WTC11 (cell line): Measurements from ENCODE around the gene SGIP1. TPM values are rescaled to one million over a fixed set of nuclear protein-coding genes. Genes with fewer than 3 reads are reported as not detected.
"Not testable (repeated sequence)": the region's sequence is repeated elsewhere in the genome, so short reads cannot be mapped to it uniquely, and the experiment has no call there.

Experiments used
- ATAC-seq: fragments of 200-7000 bp; cut with Tn5 transposase; 2 replicates; pipeline ENCODE4 v1.10.0; 2021; ENCODE audit warnings: mild to moderate bottlenecking, moderate library complexity
- CTCF ChIA-PET: fragments of 300-600 bp; sonication (Branson Sonifier 250); formaldehyde crosslinking; loops from one replicate; lab custom pipeline; 2021; ENCODE audit warnings: antibody characterized with exemption; lab: Charles Lee
- POLR2A ChIA-PET: fragments of 350-600 bp; sonication (Branson Sonifier 250); formaldehyde crosslinking; loops from one replicate; lab custom pipeline; 2021; ENCODE audit warnings: antibody characterized with exemption; lab: Charles Lee
- DNase-seq: peaks from one replicate; pipeline ENCODE4 v3.0.0; 2021; ENCODE audit warnings: low spot score
- H3K27ac Mint-ChIP-seq: 2 replicates; pipeline ENCODE4 v1.8.0; 2021; ENCODE audit warnings: mixed read lengths
- H3K27me3 Mint-ChIP-seq: 2 replicates; pipeline ENCODE4 v1.8.0; 2021; ENCODE audit warnings: low read depth, mild to moderate bottlenecking, moderate library complexity, mixed read lengths
- H3K36me3 Mint-ChIP-seq: 2 replicates; pipeline ENCODE4 v1.8.0; 2021; ENCODE audit warnings: mixed read lengths
- H3K4me1 Mint-ChIP-seq: 2 replicates; pipeline ENCODE4 v1.8.0; 2022; ENCODE audit warnings: mixed read lengths
- H3K4me3 Mint-ChIP-seq: 2 replicates; pipeline ENCODE4 v1.8.0; 2021; ENCODE audit warnings: mild to moderate bottlenecking, moderate library complexity, mixed read lengths
- H3K9me3 Mint-ChIP-seq: 2 replicates; pipeline ENCODE4 v1.8.0; 2021; ENCODE audit warnings: mixed read lengths
- AFF4 ChIP-seq: sonication (generic); formaldehyde crosslinking; IDR thresholded peaks from 2 replicates; pipeline ENCODE4 v1.8.1; 2023; ENCODE audit warnings: mild to moderate bottlenecking, missing genetic modification reagents, borderline replicate concordance
- E2F5 ChIP-seq: sonication (generic); formaldehyde crosslinking; IDR thresholded peaks from 2 replicates; pipeline ENCODE4 v1.8.1; 2022; ENCODE audit warnings: mild to moderate bottlenecking, moderate library complexity, missing genetic modification reagents
- FOXP4 ChIP-seq: sonication (generic); formaldehyde crosslinking; IDR thresholded peaks from 2 replicates; pipeline ENCODE4 v1.8.0; 2022; ENCODE audit warnings: mild to moderate bottlenecking, missing genetic modification reagents
- NFE2L1 ChIP-seq: sonication (generic); formaldehyde crosslinking; IDR thresholded peaks from 2 replicates; pipeline ENCODE4 v1.8.1; 2023; ENCODE audit warnings: missing genetic modification reagents
- NR2C2 ChIP-seq: sonication (generic); formaldehyde crosslinking; IDR thresholded peaks from 2 replicates; pipeline ENCODE4 v1.8.0; 2022; ENCODE audit warnings: mild to moderate bottlenecking, missing genetic modification reagents
- OVOL2 ChIP-seq: fragments of 250-450 bp; sonication (Bioruptor Pico); IDR thresholded peaks from 2 replicates; pipeline ENCODE4 v1.9.0; 2021; ENCODE audit warnings: mild to moderate bottlenecking, borderline replicate concordance
- PRDM15 ChIP-seq: sonication (generic); formaldehyde crosslinking; IDR thresholded peaks from 2 replicates; pipeline ENCODE4 v1.8.0; 2022; ENCODE audit warnings: missing genetic modification reagents
- PRRX2 ChIP-seq: fragments of 250-450 bp; sonication (Bioruptor Pico); IDR thresholded peaks from 2 replicates; pipeline ENCODE4 v1.8.0; 2021; ENCODE audit warnings: mild to moderate bottlenecking
- SMAD3 ChIP-seq: sonication (generic); formaldehyde crosslinking; IDR thresholded peaks from 2 replicates; pipeline ENCODE4 v1.8.0; 2022; ENCODE audit warnings: missing genetic modification reagents, mild to moderate bottlenecking, borderline replicate concordance
- ZNF232 ChIP-seq: sonication (generic); formaldehyde crosslinking; IDR thresholded peaks from 2 replicates; pipeline ENCODE4 v1.8.0; 2022; ENCODE audit warnings: mild to moderate bottlenecking, missing genetic modification reagents
- total RNA-seq: library from RNA; stranded (reverse); gene quantifications from 3 replicates; pipeline ENCODE4 v1.2.3, GENCODE V29; 2021
- TF ChIP-seq, protein P1 (sequence below): sonication (generic); formaldehyde crosslinking; IDR thresholded peaks from 2 replicates; pipeline ENCODE4 v1.8.1; 2023; ENCODE audit warnings: mild to moderate bottlenecking, missing genetic modification reagents
- TF ChIP-seq, protein P2 (sequence below): fragments of 250-450 bp; sonication (Bioruptor Pico); IDR thresholded peaks from 2 replicates; pipeline ENCODE4 v1.9.0; 2021; ENCODE audit warnings: mild to moderate bottlenecking
- TF ChIP-seq, protein P3 (sequence below): sonication (generic); formaldehyde crosslinking; IDR thresholded peaks from 2 replicates; pipeline ENCODE4 v1.8.1; 2023; ENCODE audit warnings: mild to moderate bottlenecking, missing genetic modification reagents, moderate library complexity
- TF ChIP-seq, protein P4 (sequence below): sonication (generic); formaldehyde crosslinking; IDR thresholded peaks from 2 replicates; pipeline ENCODE4 v1.8.1; 2022; ENCODE audit warnings: low read depth, mild to moderate bottlenecking, moderate library complexity, missing genetic modification reagents, borderline replicate concordance

The SGIP1 gene
- total RNA-seq, 1 experiment from 2014 or later, result 3.9 TPM

DNA sequence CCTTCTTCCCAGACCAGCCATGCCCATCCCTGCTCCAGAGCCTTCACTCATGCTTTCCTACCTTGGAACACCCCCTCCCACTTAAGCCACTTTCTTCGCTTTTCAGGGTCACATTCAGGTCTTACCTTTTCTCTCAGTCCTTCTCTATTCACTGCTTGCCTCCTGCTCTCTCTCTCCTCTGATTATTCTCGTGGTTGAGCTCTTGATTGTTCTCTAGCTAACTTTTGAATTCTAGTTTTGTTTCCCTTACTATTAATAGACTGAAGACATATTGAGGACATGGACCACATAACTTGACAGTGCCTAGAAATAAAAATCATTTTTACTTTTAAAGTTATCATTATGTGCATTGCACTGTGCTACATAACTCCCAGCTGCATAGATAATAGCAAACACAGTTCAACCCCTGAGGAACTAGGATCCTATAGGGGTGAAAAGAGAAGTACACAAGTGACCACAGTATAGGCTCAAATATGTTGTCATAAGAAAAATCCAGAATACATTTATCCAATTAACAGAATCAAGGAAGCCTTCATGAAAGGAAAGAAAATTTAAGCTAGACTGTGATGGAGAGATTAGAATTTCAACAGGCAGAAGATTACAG is 245.6 kb downstream of the SGIP1 start (continued):
- TF ChIP-seq, protein P1, sequence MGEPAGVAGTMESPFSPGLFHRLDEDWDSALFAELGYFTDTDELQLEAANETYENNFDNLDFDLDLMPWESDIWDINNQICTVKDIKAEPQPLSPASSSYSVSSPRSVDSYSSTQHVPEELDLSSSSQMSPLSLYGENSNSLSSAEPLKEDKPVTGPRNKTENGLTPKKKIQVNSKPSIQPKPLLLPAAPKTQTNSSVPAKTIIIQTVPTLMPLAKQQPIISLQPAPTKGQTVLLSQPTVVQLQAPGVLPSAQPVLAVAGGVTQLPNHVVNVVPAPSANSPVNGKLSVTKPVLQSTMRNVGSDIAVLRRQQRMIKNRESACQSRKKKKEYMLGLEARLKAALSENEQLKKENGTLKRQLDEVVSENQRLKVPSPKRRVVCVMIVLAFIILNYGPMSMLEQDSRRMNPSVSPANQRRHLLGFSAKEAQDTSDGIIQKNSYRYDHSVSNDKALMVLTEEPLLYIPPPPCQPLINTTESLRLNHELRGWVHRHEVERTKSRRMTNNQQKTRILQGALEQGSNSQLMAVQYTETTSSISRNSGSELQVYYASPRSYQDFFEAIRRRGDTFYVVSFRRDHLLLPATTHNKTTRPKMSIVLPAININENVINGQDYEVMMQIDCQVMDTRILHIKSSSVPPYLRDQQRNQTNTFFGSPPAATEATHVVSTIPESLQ, result no peak
- TF ChIP-seq ZNF232 (CRISPR knock-in tag), result no peak
- no peak for TF ChIP-seq AFF4 (CRISPR knock-in tag)

DNA sequence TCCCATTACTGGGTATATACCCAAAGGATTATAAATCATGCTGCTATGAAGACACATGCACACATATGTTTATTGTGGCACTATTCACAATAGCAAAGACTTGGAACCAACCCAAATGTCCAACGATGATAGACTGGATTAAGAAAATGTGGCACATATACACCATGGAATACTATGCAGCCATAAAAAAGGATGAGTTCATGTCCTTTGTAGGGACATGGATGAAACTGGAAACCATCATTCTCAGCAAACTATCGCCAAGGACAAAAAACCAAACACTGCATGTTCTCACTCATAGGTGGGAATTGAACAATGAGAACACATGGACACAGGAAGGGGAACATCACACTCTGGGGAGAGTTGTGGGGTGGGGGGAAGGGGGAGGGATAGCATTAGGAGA is 251.8 kb downstream of the SGIP1 start:
- H3K27me3 Mint-ChIP-seq, H3K27ac Mint-ChIP-seq, CTCF ChIA-PET, ATAC-seq, H3K4me1 Mint-ChIP-seq, H3K4me3 Mint-ChIP-seq, POLR2A ChIA-PET, DNase-seq: not testable (repeated sequence)
- Mint-ChIP-seq H3K36me3 (peaks cover 14% of the 10 kb centered on the region), H3K9me3 (peaks cover 23% of the 10 kb centered on the region)

DNA sequence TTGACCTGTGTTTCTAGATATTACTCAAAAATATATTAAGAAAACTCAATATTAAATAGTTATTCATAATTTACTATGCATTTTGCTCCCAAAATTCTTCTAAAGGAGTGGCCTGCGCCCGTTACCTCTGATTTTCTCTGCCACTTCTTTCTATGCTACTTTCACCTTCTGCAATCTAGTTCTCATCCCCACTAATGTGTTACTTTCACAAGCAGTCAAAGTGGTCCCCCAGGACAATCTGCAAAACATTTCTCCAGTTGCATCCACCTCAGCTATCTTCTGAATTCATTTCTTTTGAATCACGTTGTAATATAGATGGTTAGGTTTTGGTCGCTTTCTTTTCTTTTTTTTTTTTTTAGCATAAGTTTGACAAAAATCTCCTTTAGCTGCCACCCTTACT is 253.7 kb downstream of the SGIP1 start:
- POLR2A ChIA-PET, result interaction anchor here (0.7 kb wide), 1 partner anchor 700 kb away, joined by 3 read pairs; no protein-coding TSS in a partner anchor
- Mint-ChIP-seq H3K4me3 (no peak overlapping the region), H3K9me3 (peaks cover 8% of the 10 kb centered on the region; the same call in 1 of the 2 replicates), H3K36me3 (0 out of 2 replicates have a peak, but pooled peaks cover 6% of the 10 kb centered on the region), H3K27ac (no peak overlapping the region), H3K4me1 (peaks cover 7% of the 10 kb centered on the region), H3K27me3 (no peaks in the 10 kb centered on the region)
- ATAC-seq (no peak), DNase-seq (no peak)
- CTCF ChIA-PET, result no interaction called here
- TF ChIP-seq E2F5 (CRISPR knock-in tag), result no peak
- TF ChIP-seq, protein P2, sequence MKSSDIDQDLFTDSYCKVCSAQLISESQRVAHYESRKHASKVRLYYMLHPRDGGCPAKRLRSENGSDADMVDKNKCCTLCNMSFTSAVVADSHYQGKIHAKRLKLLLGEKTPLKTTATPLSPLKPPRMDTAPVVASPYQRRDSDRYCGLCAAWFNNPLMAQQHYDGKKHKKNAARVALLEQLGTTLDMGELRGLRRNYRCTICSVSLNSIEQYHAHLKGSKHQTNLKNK (CRISPR knock-in tag), result no peak
- TF ChIP-seq, protein P3, sequence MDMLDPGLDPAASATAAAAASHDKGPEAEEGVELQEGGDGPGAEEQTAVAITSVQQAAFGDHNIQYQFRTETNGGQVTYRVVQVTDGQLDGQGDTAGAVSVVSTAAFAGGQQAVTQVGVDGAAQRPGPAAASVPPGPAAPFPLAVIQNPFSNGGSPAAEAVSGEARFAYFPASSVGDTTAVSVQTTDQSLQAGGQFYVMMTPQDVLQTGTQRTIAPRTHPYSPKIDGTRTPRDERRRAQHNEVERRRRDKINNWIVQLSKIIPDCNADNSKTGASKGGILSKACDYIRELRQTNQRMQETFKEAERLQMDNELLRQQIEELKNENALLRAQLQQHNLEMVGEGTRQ, result no peak
- no peak for TF ChIP-seq NFE2L1 (CRISPR knock-in tag)
- TF ChIP-seq, protein P4, sequence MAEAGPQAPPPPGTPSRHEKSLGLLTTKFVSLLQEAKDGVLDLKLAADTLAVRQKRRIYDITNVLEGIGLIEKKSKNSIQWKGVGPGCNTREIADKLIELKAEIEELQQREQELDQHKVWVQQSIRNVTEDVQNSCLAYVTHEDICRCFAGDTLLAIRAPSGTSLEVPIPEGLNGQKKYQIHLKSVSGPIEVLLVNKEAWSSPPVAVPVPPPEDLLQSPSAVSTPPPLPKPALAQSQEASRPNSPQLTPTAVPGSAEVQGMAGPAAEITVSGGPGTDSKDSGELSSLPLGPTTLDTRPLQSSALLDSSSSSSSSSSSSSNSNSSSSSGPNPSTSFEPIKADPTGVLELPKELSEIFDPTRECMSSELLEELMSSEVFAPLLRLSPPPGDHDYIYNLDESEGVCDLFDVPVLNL (CRISPR knock-in tag), result no peak
- TF ChIP-seq SMAD3 (CRISPR knock-in tag), result no peak
- TF ChIP-seq FOXP4 (CRISPR knock-in tag), result no peak
- TF ChIP-seq NR2C2 (CRISPR knock-in tag), result no peak
- no peak for TF ChIP-seq OVOL2 (CRISPR knock-in tag)
- no peak for TF ChIP-seq PRDM15
- TF ChIP-seq, protein P1, result no peak
- no peak for TF ChIP-seq PRRX2
